GM23338 (cell line): ENCODE results near the gene ADAMTS14. TPM values are rescaled to one million over a fixed set of nuclear protein-coding genes. Genes with fewer than 3 reads are reported as not detected.

Experiments
- ATAC-seq: fragments of 200-7000 bp; cut with Tn5 transposase; 3 replicates; pipeline ENCODE4 v1.9.1; 2020
- DNase-seq: peaks from one replicate; pipeline ENCODE4 v3.0.0-alpha.2; 2015; ENCODE audit warnings: low spot score
- H2AFZ ChIP-seq: fragments of 200-600 bp; sonication (generic); 2 replicates; pipeline ENCODE4 v1.8.0; 2016; ENCODE audit warnings: antibody characterized with exemption, mild to moderate bottlenecking, moderate library complexity
- H3F3A ChIP-seq: fragments of 200-600 bp; sonication (generic); replicated peaks from 2 replicates; pipeline ENCODE4 v1.8.0; 2017; ENCODE audit warnings: antibody characterized with exemption, mixed run types, low read depth
- H3K27ac ChIP-seq: fragments of 200-600 bp; sonication (generic); 2 replicates; pipeline ENCODE4 v1.6.1; 2016; ENCODE audit warnings: low read depth
- H3K27me3 ChIP-seq: fragments of 200-600 bp; sonication (generic); 2 replicates; pipeline ENCODE4 v1.8.0; 2016; ENCODE audit warnings: mild to moderate bottlenecking, mixed run types, moderate library complexity; ENCODE audit not compliant: insufficient read depth
- H3K36me3 ChIP-seq: fragments of 200-600 bp; sonication (generic); 2 replicates; pipeline ENCODE4 v1.8.0; 2016; ENCODE audit warnings: mild to moderate bottlenecking; ENCODE audit not compliant: insufficient read depth
- H3K4me1 ChIP-seq: fragments of 200-600 bp; sonication (generic); 2 replicates; pipeline ENCODE4 v1.8.0; 2016; ENCODE audit warnings: mild to moderate bottlenecking, moderate library complexity; ENCODE audit not compliant: insufficient read depth
- H3K4me2 ChIP-seq: fragments of 200-600 bp; sonication (generic); 2 replicates; pipeline ENCODE4 v1.7.1; 2017; ENCODE audit warnings: mixed run types
- H3K4me3 ChIP-seq: fragments of 200-600 bp; sonication (generic); 2 replicates; pipeline ENCODE4 v1.6.1; 2016; ENCODE audit warnings: mixed run types
- H3K79me2 ChIP-seq: fragments of 200-600 bp; sonication (generic); replicated peaks from 2 replicates; pipeline ENCODE4 v1.8.0; 2017; ENCODE audit warnings: mild to moderate bottlenecking; ENCODE audit not compliant: insufficient read depth
- H3K9me2 ChIP-seq: fragments of 200-600 bp; sonication (generic); 2 replicates; pipeline ENCODE4 v1.8.0; 2017; ENCODE audit not compliant: insufficient read depth
- H4K20me1 ChIP-seq: fragments of 200-600 bp; sonication (generic); replicated peaks from 2 replicates; pipeline ENCODE4 v1.8.0; 2017; ENCODE audit warnings: mild to moderate bottlenecking; ENCODE audit not compliant: insufficient read depth
- H3K27ac Mint-ChIP-seq: 2 replicates; pipeline ENCODE4 v1.8.0; 2020; ENCODE audit warnings: inconsistent platforms, mild to moderate bottlenecking, moderate library complexity, mixed read lengths
- H3K27me3 Mint-ChIP-seq: 3 replicates; pipeline ENCODE4 v1.8.0; 2022; ENCODE audit warnings: low read depth, mild to moderate bottlenecking, moderate library complexity, mixed read lengths, inconsistent platforms; ENCODE audit not compliant: insufficient read depth, poor library complexity
- H3K36me3 Mint-ChIP-seq: 3 replicates; pipeline ENCODE4 v1.8.0; 2021; ENCODE audit warnings: low read depth, mild to moderate bottlenecking, inconsistent platforms, moderate library complexity, mixed read lengths
- H3K4me1 Mint-ChIP-seq: 3 replicates; pipeline ENCODE4 v1.8.0; 2020; ENCODE audit warnings: mild to moderate bottlenecking, inconsistent platforms, mixed read lengths
- H3K4me3 Mint-ChIP-seq: 3 replicates; pipeline ENCODE4 v1.8.0; 2021; ENCODE audit warnings: moderate library complexity, mild to moderate bottlenecking, inconsistent platforms, mixed read lengths
- H3K9me3 Mint-ChIP-seq: 3 replicates; pipeline ENCODE4 v1.8.0; 2020; ENCODE audit warnings: moderate library complexity, mild to moderate bottlenecking, inconsistent platforms, mixed read lengths
- CREB1 ChIP-seq: fragments of 250-450 bp; sonication (Bioruptor Pico); IDR thresholded peaks from 2 replicates; pipeline ENCODE4 v1.5.0; 2020; ENCODE audit warnings: low read depth, mild to moderate bottlenecking, moderate library complexity
- EZH2 ChIP-seq: fragments of 200-600 bp; sonication (generic); IDR thresholded peaks from one replicate; pipeline ENCODE4 v1.8.0; 2017; ENCODE audit warnings: antibody characterized with exemption, mild to moderate bottlenecking, low read depth; ENCODE audit not compliant: unreplicated experiment
- EZH2phosphoT487 ChIP-seq: fragments of 200-600 bp; sonication (generic); IDR thresholded peaks from one replicate; pipeline ENCODE4 v1.8.1; 2018; ENCODE audit warnings: antibody characterized with exemption; ENCODE audit not compliant: unreplicated experiment
- JUNB ChIP-seq: IDR thresholded peaks from one replicate; pipeline ENCODE4 v1.6.1; 2016; ENCODE audit warnings: antibody characterized with exemption; ENCODE audit not compliant: unreplicated experiment
- NANOG ChIP-seq: IDR thresholded peaks from 2 replicates; pipeline ENCODE4 v1.6.1; 2016; ENCODE audit warnings: antibody characterized with exemption, borderline replicate concordance
- POLR2AphosphoS5 ChIP-seq: IDR thresholded peaks from 2 replicates; pipeline ENCODE4 v1.6.1; 2016; ENCODE audit warnings: antibody characterized with exemption, low read depth
- STAT1 ChIP-seq: IDR thresholded peaks from one replicate; pipeline ENCODE4 v1.6.1; 2016; ENCODE audit warnings: antibody characterized with exemption; ENCODE audit not compliant: unreplicated experiment
- ZNF114 ChIP-seq: fragments of 250-450 bp; sonication (Bioruptor Pico); IDR thresholded peaks from 2 replicates; pipeline ENCODE4 v1.5.0; 2020; ENCODE audit warnings: mild to moderate bottlenecking, moderate library complexity
- ZNF331 ChIP-seq: fragments of 250-450 bp; sonication (Bioruptor Pico); IDR thresholded peaks from 2 replicates; pipeline ENCODE4 v1.5.0; 2020; ENCODE audit warnings: low read depth, mild to moderate bottlenecking, moderate library complexity
- polyA plus RNA-seq: library from polyadenylated mRNA; unstranded; fragments of >200 nt; fragmentation: Nextera tagmentation; extraction: Ambion mirVana; gene quantifications from 2 replicates; pipeline ENCODE4 v1.2.1, GENCODE V29; 2016
- total RNA-seq: library from RNA; depleted of rRNA; stranded (reverse); fragments of >200 nt; shearing (Covaris generic); gene quantifications from 2 replicates; pipeline ENCODE4 v1.2.3, GENCODE V29; 2014
- TF ChIP-seq, protein P1 (sequence below): IDR thresholded peaks from 2 replicates; pipeline ENCODE4 v1.6.1; 2016; ENCODE audit warnings: antibody characterized with exemption
- TF ChIP-seq, protein P2 (sequence below), 2 experiments: fragments of 200-600 bp in 1 of 2; sonication (generic) in 1 of 2; conservative IDR thresholded peaks; 2 replicates each; pipeline versions ENCODE4 v1.5.1 to v1.6.1; 2016 to 2017; ENCODE audit warnings: antibody characterized with exemption in 2 of 2, low read depth in 2 of 2, mild to moderate bottlenecking in 2 of 2, moderate library complexity in 1 of 2
- TF ChIP-seq, protein P3 (sequence below): fragments of 250-450 bp; sonication (Bioruptor Pico); IDR thresholded peaks from 2 replicates; pipeline ENCODE4 v1.5.0; 2020; ENCODE audit warnings: mild to moderate bottlenecking, moderate library complexity
- TF ChIP-seq, protein P4 (sequence below): IDR thresholded peaks from one replicate; pipeline ENCODE4 v1.6.1; 2018; ENCODE audit warnings: antibody characterized with exemption; ENCODE audit not compliant: unreplicated experiment

The ADAMTS14 gene
- total and polyA plus RNA-seq, 2 experiments from 2014 or later: 1.9 to 2.1 TPM

DNA sequence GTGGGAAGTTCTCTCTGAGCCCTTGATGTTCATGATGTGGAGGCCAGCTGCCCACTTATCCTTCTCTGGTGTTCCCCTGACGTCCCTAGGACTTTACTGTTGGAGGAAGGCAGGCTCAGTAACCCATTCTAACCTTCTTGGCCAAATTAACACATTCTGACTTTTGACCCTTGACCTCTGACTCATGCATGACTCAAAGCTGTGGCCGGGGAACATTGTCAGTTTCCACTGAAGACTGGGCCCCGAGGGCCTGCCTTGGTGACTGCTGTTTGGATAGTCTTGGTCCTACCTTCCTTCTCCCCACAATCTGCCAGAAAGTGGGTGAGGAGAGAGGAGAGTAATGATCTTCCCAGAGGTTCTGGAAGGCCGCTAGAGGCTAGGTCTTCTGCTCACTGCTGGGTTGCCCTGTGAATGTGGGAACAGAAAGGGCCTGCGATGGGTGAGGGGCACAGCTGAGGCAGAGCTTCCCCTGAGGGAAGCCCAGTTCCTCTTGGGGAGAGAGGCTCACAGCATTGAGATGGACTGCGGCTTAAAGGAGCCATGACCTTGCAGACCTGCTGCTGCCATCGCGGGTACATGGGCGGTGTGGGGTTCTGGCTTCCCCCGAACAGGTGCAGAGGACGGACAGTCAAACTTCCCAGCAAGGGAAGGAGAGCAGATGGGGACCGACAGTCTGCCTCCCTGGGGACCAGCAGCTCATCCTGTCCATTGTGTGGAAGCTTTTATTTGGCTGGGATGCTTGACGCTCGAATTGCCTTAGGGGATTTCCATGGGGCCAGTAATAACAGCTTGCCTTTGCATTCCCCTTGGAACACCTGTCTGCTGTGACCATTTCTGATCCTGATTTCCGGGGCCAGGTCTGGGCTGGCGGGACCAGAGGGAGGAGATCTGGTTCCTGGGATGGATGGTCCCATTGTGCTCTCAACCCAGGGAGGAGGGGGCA is 43.8 kb downstream of the ADAMTS14 start:
- Histone ChIP-seq H4K20me1 (no peaks in the 10 kb centered on the region), H3K27ac (no peak overlapping the region), H3K4me1 (no peaks in the 10 kb centered on the region), H2AFZ (no peak overlapping the region), H3K9me2 (no peaks in the 10 kb centered on the region), H3F3A (no peaks in the 10 kb centered on the region), H3K4me2 (no peak overlapping the region), H3K36me3 (no peaks in the 10 kb centered on the region), H3K27me3 (no peaks in the 10 kb centered on the region), H3K4me3 (no peak overlapping the region), H3K79me2 (no peaks in the 10 kb centered on the region)
- H3K36me3 Mint-ChIP-seq: no peaks in the 10 kb centered on the region
- H3K27ac Mint-ChIP-seq: no peak overlapping the region
- peak; percentile 34 for DNase-seq
- no peak overlapping the region for H3K4me3 Mint-ChIP-seq
- H3K27me3 Mint-ChIP-seq: peaks cover 2% of the 10 kb centered on the region
- H3K4me1 Mint-ChIP-seq: peaks cover 8% of the 10 kb centered on the region
- peak; percentile 37; the same call in 1 of the 3 replicates for ATAC-seq
- no peaks in the 10 kb centered on the region for H3K9me3 Mint-ChIP-seq
- TF ChIP-seq NANOG (no peak), ZNF331 (CRISPR knock-in tag) (no peak), ZNF114 (CRISPR knock-in tag) (no peak), CREB1 (no peak), JUNB (no peak), EZH2 (no peak), POLR2AphosphoS5 (no peak), STAT1 (no peak), EZH2phosphoT487 (no peak)
- TF ChIP-seq, protein P1, sequence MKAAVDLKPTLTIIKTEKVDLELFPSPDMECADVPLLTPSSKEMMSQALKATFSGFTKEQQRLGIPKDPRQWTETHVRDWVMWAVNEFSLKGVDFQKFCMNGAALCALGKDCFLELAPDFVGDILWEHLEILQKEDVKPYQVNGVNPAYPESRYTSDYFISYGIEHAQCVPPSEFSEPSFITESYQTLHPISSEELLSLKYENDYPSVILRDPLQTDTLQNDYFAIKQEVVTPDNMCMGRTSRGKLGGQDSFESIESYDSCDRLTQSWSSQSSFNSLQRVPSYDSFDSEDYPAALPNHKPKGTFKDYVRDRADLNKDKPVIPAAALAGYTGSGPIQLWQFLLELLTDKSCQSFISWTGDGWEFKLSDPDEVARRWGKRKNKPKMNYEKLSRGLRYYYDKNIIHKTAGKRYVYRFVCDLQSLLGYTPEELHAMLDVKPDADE: no peak
- TF ChIP-seq, protein P2, sequence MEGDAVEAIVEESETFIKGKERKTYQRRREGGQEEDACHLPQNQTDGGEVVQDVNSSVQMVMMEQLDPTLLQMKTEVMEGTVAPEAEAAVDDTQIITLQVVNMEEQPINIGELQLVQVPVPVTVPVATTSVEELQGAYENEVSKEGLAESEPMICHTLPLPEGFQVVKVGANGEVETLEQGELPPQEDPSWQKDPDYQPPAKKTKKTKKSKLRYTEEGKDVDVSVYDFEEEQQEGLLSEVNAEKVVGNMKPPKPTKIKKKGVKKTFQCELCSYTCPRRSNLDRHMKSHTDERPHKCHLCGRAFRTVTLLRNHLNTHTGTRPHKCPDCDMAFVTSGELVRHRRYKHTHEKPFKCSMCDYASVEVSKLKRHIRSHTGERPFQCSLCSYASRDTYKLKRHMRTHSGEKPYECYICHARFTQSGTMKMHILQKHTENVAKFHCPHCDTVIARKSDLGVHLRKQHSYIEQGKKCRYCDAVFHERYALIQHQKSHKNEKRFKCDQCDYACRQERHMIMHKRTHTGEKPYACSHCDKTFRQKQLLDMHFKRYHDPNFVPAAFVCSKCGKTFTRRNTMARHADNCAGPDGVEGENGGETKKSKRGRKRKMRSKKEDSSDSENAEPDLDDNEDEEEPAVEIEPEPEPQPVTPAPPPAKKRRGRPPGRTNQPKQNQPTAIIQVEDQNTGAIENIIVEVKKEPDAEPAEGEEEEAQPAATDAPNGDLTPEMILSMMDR (conservative IDR thresholded peaks at IDR 0.05; ENCODE audit: low read depth in 2 of 2): no peak
- TF ChIP-seq, protein P3, sequence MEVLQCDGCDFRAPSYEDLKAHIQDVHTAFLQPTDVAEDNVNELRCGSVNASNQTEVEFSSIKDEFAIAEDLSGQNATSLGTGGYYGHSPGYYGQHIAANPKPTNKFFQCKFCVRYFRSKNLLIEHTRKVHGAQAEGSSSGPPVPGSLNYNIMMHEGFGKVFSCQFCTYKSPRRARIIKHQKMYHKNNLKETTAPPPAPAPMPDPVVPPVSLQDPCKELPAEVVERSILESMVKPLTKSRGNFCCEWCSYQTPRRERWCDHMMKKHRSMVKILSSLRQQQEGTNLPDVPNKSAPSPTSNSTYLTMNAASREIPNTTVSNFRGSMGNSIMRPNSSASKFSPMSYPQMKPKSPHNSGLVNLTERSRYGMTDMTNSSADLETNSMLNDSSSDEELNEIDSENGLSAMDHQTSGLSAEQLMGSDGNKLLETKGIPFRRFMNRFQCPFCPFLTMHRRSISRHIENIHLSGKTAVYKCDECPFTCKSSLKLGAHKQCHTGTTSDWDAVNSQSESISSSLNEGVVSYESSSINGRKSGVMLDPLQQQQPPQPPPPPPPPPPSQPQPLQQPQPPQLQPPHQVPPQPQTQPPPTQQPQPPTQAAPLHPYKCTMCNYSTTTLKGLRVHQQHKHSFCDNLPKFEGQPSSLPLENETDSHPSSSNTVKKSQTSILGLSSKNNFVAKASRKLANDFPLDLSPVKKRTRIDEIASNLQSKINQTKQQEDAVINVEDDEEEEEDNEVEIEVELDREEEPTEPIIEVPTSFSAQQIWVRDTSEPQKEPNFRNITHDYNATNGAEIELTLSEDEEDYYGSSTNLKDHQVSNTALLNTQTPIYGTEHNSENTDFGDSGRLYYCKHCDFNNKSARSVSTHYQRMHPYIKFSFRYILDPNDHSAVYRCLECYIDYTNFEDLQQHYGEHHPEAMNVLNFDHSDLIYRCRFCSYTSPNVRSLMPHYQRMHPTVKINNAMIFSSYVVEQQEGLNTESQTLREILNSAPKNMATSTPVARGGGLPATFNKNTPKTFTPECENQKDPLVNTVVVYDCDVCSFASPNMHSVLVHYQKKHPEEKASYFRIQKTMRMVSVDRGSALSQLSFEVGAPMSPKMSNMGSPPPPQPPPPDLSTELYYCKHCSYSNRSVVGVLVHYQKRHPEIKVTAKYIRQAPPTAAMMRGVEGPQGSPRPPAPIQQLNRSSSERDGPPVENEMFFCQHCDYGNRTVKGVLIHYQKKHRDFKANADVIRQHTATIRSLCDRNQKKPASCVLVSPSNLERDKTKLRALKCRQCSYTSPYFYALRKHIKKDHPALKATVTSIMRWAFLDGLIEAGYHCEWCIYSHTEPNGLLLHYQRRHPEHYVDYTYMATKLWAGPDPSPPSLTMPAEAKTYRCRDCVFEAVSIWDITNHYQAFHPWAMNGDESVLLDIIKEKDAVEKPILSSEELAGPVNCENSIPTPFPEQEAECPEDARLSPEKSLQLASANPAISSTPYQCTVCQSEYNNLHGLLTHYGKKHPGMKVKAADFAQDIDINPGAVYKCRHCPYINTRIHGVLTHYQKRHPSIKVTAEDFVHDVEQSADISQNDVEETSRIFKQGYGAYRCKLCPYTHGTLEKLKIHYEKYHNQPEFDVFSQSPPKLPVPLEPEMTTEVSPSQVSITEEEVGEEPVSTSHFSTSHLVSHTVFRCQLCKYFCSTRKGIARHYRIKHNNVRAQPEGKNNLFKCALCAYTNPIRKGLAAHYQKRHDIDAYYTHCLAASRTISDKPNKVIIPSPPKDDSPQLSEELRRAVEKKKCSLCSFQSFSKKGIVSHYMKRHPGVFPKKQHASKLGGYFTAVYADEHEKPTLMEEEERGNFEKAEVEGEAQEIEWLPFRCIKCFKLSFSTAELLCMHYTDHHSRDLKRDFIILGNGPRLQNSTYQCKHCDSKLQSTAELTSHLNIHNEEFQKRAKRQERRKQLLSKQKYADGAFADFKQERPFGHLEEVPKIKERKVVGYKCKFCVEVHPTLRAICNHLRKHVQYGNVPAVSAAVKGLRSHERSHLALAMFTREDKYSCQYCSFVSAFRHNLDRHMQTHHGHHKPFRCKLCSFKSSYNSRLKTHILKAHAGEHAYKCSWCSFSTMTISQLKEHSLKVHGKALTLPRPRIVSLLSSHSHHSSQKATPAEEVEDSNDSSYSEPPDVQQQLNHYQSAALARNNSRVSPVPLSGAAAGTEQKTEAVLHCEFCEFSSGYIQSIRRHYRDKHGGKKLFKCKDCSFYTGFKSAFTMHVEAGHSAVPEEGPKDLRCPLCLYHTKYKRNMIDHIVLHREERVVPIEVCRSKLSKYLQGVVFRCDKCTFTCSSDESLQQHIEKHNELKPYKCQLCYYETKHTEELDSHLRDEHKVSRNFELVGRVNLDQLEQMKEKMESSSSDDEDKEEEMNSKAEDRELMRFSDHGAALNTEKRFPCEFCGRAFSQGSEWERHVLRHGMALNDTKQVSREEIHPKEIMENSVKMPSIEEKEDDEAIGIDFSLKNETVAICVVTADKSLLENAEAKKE (CRISPR knock-in tag): no peak
- TF ChIP-seq, protein P4, sequence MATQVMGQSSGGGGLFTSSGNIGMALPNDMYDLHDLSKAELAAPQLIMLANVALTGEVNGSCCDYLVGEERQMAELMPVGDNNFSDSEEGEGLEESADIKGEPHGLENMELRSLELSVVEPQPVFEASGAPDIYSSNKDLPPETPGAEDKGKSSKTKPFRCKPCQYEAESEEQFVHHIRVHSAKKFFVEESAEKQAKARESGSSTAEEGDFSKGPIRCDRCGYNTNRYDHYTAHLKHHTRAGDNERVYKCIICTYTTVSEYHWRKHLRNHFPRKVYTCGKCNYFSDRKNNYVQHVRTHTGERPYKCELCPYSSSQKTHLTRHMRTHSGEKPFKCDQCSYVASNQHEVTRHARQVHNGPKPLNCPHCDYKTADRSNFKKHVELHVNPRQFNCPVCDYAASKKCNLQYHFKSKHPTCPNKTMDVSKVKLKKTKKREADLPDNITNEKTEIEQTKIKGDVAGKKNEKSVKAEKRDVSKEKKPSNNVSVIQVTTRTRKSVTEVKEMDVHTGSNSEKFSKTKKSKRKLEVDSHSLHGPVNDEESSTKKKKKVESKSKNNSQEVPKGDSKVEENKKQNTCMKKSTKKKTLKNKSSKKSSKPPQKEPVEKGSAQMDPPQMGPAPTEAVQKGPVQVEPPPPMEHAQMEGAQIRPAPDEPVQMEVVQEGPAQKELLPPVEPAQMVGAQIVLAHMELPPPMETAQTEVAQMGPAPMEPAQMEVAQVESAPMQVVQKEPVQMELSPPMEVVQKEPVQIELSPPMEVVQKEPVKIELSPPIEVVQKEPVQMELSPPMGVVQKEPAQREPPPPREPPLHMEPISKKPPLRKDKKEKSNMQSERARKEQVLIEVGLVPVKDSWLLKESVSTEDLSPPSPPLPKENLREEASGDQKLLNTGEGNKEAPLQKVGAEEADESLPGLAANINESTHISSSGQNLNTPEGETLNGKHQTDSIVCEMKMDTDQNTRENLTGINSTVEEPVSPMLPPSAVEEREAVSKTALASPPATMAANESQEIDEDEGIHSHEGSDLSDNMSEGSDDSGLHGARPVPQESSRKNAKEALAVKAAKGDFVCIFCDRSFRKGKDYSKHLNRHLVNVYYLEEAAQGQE: no peak
